ENCODE measurements around the gene MXD4.

DNA sequence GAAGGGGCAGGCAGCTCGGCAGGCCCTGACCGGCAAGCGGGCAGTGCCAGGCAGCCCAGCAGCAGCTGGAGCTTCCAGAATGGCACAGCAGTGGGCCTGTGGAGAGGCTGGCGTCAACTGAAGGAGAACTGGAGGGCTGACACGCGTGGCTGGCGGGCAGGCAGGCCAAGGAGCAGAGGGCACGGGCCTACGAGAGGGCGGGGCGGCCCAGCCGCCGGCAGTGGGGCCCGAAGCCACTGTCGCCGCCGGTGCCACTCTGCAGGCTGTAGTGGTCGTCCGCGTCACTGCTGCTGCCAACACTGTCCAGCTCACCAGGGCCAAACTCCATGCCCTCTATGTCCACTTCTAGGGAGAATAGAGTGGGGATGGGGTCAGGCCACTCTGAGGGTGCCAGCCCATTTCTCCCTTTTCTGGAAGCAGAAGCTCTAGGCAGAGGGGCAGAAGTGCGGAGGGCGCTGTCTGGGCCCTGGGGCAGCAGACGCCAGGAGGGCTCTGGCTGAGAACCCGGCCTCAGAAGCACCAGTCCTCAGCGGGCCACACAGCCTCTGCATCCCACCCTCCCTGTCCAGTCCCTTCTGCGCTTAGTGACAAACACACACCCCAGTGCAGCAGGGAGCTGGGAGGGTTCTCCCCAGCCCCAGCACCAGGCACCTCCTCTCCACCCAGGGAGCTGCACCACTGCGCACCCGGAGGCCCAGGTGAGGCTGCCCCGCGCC is 11.4 kb downstream of the MXD4 start:
- TF ChIP-seq CTCF (IDR thresholded peaks at IDR 0.05) (no peak), POLR2A (IDR thresholded peaks at IDR 0.05) (no peak)

All from heart left ventricle (tissue), 13 donors.